HG03045 (cell line): ENCODE results near the gene KIAA1614.
"Not testable (repeated sequence)": the region's sequence is repeated elsewhere in the genome, so short reads cannot be mapped to it uniquely, and the experiment has no call there.

Source experiments
- ATAC-seq: cut with Tn5 transposase; IDR thresholded peaks from one replicate; pipeline ENCODE4 v1.9.1; 2021; ENCODE audit warnings: mild to moderate bottlenecking, moderate library complexity; ENCODE audit not compliant: unreplicated experiment

Gene KIAA1614

DNA sequence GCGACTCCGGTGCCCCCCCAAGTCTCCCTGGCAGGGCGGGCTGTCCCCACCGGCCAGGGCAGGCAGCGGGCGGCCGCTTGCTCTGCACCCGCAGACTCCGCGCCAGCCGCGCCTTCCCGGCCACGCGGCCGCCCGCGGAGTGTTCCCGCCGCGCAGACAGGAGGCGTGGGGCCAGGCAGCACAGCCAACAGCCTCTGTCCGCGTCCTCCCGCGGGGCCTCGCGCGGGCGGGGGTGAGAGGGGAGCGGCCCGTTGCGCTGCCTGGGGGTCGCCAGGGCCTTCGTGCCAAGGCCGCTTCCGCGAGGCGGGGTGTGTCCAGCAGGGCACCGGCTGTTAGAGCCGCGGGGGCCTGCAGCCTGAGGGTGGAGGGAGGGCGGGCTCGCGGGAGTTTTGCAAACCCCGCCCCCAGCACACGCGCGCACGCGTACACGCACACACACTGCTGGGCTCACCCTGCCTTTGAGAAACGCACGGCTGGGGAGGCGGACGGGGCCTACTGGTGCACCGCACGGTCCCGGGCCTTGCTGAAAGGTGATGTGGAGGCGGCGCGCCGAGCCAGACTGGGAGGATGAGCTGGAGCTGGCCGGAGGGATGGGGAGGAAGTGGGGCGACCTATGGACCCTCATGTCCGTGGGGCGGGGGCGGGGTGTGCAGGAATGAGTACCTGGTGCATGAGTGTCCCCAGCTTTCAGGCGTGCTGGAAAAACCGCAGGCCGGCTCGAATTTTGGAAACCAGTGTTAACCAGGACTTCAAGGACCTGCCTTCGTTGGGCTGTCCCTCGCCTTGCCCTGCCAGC, 41.5 kb downstream of the KIAA1614 start:
- ATAC-seq: peak; percentile 85

DNA sequence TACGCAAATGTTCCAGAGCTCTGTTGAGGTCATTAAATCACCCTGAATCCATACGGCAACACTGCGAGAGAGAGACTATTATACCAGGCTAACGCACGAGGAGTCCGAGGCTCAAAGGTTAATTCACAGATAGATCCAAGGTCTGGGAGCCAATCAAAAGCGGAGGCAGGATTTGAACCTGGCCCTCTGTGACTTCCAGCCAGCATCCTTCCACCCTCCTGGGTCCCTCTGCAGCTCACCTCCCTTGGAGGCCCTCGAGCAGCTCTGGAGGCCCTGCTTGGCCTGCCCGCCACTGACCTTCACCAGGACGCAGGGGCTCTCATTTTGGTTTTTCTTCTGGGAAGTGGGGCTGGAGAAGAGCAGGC, 42.1 kb downstream of the KIAA1614 start:
- ATAC-seq: no peak

GRCh38 chr1:180956028-180956640, 43.4 kb downstream of the KIAA1614 start:
- ATAC-seq: no peak

DNA sequence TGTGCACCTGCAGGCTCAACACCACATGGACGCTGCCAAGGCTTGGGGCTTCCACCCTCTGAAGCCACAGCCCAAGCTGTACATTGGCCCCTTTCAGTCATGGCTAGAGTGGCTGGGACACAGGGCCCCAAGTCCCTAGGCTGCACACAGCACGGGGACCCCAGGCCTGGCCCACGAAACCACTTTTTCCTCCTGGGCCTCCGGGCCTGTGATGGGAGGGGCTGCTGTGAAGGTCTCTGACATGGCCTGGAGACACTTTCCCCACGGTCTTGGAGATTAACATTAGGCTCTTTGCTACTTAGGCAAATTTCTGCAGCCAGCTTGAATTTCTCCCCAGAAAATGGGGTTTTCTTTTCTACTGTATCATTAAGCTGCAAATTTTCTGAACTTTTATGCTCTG, 46.9 kb downstream of the KIAA1614 start:
- not testable (repeated sequence) for ATAC-seq

- no peak for ATAC-seq
Measured at GRCh38 chr1:180961622-180962021, 48.9 kb downstream of the KIAA1614 start.

GRCh38 chr1:180962178-180962577, 49.5 kb downstream of the KIAA1614 start:
- ATAC-seq: no peak

DNA sequence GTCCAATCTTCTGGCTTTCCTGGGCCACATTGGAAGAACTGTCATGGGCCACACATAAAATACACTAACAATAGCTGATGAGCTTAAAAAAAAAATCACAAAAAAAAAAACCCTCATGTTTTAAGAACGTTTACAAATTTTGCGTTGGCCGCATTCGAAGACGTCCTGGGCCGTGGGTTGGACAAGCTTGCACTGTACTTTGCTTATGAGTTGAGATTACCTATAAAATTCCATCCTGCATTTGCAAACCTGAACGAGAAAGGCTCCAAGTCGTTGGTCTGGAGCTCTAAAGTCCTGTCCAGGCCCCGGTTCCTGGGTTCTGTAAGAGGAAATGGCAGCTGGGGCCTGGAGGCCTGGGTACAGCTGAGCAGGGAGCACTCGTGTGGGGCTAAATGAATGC, 51.4 kb downstream of the KIAA1614 start:
- ATAC-seq: no peak

GRCh38 chr1:180964595-180964994, 51.9 kb downstream of the KIAA1614 start:
- no peak for ATAC-seq

- ATAC-seq: no peak
Measured at GRCh38 chr1:180966312-180966711, 53.6 kb downstream of the KIAA1614 start.

DNA sequence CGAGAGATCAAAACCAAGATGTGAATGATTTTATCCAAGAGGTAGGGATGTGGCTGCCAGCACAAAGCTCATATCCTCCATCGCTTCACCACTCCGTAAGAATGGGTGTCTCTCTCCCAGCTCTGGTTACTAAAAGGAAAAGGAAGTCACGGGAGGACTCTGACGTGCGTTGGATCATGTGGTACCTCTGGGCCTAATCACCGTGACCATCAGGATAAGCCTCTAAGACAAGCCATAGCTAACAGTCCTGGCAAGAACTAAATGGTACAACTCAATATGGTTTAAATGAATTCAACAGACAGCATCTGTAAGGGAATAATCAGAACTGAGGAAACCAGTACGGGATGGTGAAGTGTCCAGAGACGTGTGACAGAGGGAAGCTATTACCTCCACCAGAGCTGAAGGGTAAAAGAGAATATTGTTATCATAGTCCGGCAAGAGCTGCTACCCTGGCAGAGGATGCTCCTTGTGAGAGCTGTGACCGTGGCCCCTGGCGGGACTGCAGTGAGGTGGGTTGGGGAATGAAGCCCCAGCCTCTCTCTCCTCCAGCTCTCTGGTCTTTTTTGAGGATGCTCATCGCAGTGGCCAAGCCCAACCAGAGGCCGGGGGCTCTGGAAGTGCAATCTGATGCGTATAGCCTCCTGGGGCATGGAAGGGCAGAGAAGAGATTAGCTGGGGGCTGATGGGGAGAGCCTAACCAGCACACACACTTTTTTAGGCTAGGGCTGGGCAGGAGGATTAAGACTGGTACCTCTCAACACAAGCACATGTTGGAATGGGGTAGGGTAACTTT, 54.2 kb downstream of the KIAA1614 start:
- no peak for ATAC-seq

- no peak for ATAC-seq
Measured at GRCh38 chr1:180967558-180967957, 54.9 kb downstream of the KIAA1614 start.

DNA sequence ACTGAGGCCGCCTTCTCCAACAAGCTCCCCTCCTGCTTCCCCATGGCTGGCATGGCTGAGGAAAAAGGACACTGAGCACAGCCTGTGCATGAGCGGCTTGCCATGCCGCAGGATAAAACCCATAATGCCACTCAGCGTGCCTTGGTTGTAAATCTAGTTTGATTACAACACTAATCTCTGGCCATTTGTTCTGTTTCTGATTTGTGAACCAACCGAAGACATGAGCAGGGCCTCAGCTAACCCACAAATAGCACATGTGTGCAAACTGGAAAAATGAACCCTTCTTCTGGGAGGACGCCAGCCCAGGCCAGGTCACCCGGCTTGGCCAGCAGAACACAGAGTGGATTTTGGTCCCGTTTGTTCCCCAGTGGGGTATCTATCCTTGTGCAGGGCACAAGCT, 56.1 kb downstream of the KIAA1614 start:
- not testable (repeated sequence) for ATAC-seq

DNA sequence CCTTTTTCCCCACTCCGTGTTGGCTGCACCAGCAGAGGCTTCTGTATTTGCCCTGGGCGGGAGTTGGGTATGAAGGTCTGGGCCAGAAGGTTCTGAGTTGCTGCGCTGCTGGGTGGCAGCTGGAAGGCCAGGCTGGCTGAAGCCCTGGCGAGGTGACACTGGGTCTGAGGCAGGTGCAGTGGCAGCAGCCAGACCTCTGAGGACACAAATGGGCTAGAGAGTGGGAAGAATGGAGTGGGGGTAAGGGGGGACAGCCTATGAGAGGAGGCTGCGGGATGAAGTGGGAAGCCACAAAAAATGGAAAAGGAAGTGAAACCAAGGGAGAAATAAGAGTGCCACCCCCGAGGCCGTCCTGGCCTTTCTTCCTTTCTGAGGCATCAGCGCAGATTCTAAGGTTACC, 56.7 kb downstream of the KIAA1614 start:
- no peak for ATAC-seq

GRCh38 chr1:180970333-180971079, 57.8 kb downstream of the KIAA1614 start:
- ATAC-seq: no peak

GRCh38 chr1:180971273-180971997, 58.7 kb downstream of the KIAA1614 start:
- no peak for ATAC-seq

GRCh38 chr1:180973369-180973768, 60.7 kb downstream of the KIAA1614 start:
- ATAC-seq: no peak

DNA sequence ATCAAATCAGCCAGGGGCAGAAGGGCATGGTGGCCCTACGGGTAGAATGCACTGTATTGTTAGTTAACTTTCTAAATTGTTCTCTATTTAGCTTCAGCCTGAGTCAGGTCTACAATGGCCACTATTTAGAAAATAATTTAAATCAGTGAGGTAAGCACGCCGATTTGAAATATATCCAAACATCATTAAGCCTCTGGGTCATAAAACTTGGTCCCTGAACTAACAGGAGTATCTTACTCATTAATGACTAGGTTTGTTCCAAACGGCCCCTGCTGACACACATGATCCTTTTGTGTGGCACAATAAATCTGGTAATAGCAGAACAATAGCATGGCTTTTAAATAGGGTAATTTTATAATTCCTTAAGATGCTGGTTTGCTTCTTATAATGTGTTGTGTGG, 61.5 kb downstream of the KIAA1614 start:
- no peak for ATAC-seq

DNA sequence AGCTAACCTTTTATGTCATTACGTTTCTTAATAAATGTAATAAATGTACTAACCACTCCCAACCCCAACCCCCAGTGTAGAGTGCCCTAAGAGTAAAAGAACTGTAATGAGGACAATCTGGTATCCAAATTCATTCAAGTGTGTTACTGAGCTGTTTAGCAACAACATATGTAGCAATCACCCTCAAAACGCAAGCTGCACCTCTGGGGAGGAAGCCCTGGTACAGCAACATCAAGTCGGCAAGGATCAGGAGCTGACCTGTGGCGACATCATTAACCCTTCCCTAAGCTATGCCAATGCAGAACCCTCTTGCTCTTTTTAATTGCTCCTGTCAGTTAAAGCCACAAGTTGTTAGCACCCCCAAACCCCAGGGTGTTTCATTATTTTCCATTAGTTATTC, 62.9 kb downstream of the KIAA1614 start:
- ATAC-seq: no peak

DNA sequence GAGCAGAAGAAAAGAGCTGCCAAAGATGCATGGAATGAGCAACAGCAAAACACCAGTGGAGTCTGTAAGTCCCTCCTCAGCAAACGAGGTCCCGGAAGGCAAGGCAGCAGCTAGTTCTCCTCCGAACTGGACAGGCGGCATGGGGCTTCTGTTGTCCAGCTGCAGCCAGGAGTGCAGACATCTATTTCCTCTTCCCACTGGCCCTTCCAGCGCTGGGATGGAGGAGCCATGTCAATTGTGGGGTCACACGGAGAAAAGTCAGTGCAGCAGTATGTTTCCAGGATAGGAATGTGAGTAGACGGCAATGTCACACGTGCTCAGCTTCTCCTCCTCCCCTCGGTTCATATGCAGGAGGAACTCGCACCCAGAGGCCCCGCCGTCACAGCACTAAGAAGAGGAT, 63.5 kb downstream of the KIAA1614 start:
- no peak for ATAC-seq

DNA sequence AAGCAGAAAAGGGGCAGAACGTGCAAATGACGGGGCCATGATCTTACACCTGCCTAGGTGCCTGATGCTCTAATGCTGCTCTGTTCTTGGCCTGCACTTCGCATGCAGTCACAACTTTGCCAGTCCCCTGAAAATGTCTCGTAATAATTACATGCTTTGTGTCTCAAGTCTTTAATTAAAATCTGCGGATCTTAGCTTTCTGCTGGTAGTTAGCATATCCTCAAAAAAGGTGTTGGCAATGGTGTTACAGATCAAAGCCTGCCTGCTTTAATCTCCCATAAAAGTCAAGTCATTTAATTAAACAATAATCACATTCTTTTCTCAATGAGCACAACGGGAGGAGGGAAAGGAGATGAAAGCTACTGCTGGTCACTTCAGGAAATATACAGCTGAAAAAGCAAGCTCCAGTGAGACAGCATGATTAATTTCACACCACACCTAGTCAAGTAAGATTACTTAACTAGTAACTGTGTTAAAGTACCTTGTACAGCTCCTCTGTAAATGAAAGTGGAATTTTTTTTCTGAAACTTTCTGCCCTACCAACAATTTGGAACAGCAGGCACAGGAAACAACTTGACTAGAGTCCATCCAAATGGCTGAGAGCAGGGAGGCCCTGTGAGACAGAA, 64.1 kb downstream of the KIAA1614 start:
- no peak for ATAC-seq
